Fibroblast of lung (primary cell): ENCODE measurements around the gene ITPKB. TPM values are rescaled to one million over a fixed set of nuclear protein-coding genes. Genes with fewer than 3 reads are reported as not detected.

Experiments used
- DNase-seq, 2 donors: peaks; one replicate each; pipeline versions ENCODE4 v3.0.0 to v3.0.0-alpha.2; 2010; ENCODE audit warnings: low read depth in 2 of 2
- H2AFZ ChIP-seq: 2 replicates; pipeline ENCODE4 v1.5.1; 2012; ENCODE audit warnings: low read length, control low read depth, inconsistent platforms
- H3K27ac ChIP-seq: 2 replicates; pipeline ENCODE4 v1.5.1; 2011; ENCODE audit warnings: low read length, control low read depth; ENCODE audit not compliant: insufficient read depth
- H3K27me3 ChIP-seq: 2 replicates; pipeline ENCODE4 v1.5.1; 2011; ENCODE audit warnings: mild to moderate bottlenecking, low read length; ENCODE audit not compliant: control insufficient read depth, insufficient read depth
- H3K36me3 ChIP-seq: 2 replicates; pipeline ENCODE4 v1.5.1; 2011; ENCODE audit warnings: low read length; ENCODE audit not compliant: control insufficient read depth, insufficient read depth
- H3K4me1 ChIP-seq: 2 replicates; pipeline ENCODE4 v1.5.1; 2011; ENCODE audit warnings: low read length; ENCODE audit not compliant: control insufficient read depth, insufficient read depth; ENCODE audit errors: extremely low read depth
- H3K4me2 ChIP-seq: 2 replicates; pipeline ENCODE4 v1.5.1; 2011; ENCODE audit warnings: low read length, control low read depth; ENCODE audit not compliant: insufficient read depth; ENCODE audit errors: extremely low read depth
- H3K4me3 ChIP-seq, 4 experiments: fragments of 200-600 bp in 1 of 4; sonication (generic) in 1 of 4; replicated peaks in 1 of 4; 2 replicates each; pipeline ENCODE4 v1.5.1; 2011 to 2016; ENCODE audit warnings: low read length in 4 of 4, low read depth in 3 of 4, mild to moderate bottlenecking in 3 of 4, control low read depth in 2 of 4, inconsistent platforms in 1 of 4, mixed read lengths in 1 of 4; ENCODE audit not compliant: insufficient read depth in 1 of 4; ENCODE audit errors: control extremely low read depth in 1 of 4
- H3K79me2 ChIP-seq: 2 replicates; pipeline ENCODE4 v1.5.1; 2012; ENCODE audit warnings: mild to moderate bottlenecking, low read length, inconsistent platforms; ENCODE audit not compliant: control insufficient read depth, insufficient read depth
- H3K9ac ChIP-seq: 2 replicates; pipeline ENCODE4 v1.5.1; 2011; ENCODE audit warnings: mild to moderate bottlenecking, low read length, control low read depth; ENCODE audit not compliant: insufficient read depth
- H3K9me3 ChIP-seq: 2 replicates; pipeline ENCODE4 v1.5.1; 2012; ENCODE audit warnings: low read depth, low read length; ENCODE audit not compliant: control insufficient read depth, insufficient read depth
- H4K20me1 ChIP-seq: 2 replicates; pipeline ENCODE4 v1.5.1; 2011; ENCODE audit warnings: low read length; ENCODE audit not compliant: control insufficient read depth, insufficient read depth; ENCODE audit errors: extremely low read depth
- EZH2 ChIP-seq: IDR thresholded peaks from 2 replicates; pipeline ENCODE4 v1.5.1; 2012; ENCODE audit warnings: low read length, control low read depth, mild to moderate bottlenecking; ENCODE audit errors: missing control alignments
- polyA plus RNA-seq, 2 donors: library from polyadenylated mRNA; depleted of rRNA in 1 of 2; stranded (reverse) in 1 of 2; unstranded in 1 of 2; fragments of >200 nt; gene quantifications; 2 replicates each; pipeline ENCODE4 v1.2.1, GENCODE V29; 2011 to 2012; ENCODE audit warnings: missing spikeins in 1 of 2
- total RNA-seq: library from RNA; depleted of rRNA; stranded (reverse); fragments of >200 nt; gene quantifications from 2 replicates; pipeline ENCODE4 v1.2.1, GENCODE V29; 2014
- TF ChIP-seq, protein P1 (sequence below), 2 donors: IDR thresholded peaks in 1 of 2; conservative IDR thresholded peaks in 1 of 2; 1 replicate in 1 of 2; 2 replicates in 1 of 2; pipeline ENCODE4 v1.5.1; 2011 to 2012; ENCODE audit warnings: low read length in 2 of 2, control low read depth in 1 of 2, inconsistent platforms in 1 of 2, low read depth in 1 of 2, mild to moderate bottlenecking in 1 of 2

The ITPKB gene
- total and polyA plus RNA-seq, 2 donors (not counting 1 experiment from before 2014, with no cell fraction given) = 10.2 to 32.4 TPM

- Histone ChIP-seq H3K4me2 (peak overlapping the region; percentile 25), H3K27ac (no peak overlapping the region), H4K20me1 (peaks cover 2% of the 10 kb centered on the region), H3K9ac (no peak overlapping the region), H3K36me3 (peaks cover 11% of the 10 kb centered on the region), H3K4me1 (no peaks in the 10 kb centered on the region), H3K27me3 (no peaks in the 10 kb centered on the region), H3K4me3 (peak overlapping the region in 1 of 4 experiments; percentile 98), H3K79me2 (peaks cover 8% of the 10 kb centered on the region), H3K9me3 (no peaks in the 10 kb centered on the region), H2AFZ (no peak overlapping the region)
- TF ChIP-seq, protein P1, sequence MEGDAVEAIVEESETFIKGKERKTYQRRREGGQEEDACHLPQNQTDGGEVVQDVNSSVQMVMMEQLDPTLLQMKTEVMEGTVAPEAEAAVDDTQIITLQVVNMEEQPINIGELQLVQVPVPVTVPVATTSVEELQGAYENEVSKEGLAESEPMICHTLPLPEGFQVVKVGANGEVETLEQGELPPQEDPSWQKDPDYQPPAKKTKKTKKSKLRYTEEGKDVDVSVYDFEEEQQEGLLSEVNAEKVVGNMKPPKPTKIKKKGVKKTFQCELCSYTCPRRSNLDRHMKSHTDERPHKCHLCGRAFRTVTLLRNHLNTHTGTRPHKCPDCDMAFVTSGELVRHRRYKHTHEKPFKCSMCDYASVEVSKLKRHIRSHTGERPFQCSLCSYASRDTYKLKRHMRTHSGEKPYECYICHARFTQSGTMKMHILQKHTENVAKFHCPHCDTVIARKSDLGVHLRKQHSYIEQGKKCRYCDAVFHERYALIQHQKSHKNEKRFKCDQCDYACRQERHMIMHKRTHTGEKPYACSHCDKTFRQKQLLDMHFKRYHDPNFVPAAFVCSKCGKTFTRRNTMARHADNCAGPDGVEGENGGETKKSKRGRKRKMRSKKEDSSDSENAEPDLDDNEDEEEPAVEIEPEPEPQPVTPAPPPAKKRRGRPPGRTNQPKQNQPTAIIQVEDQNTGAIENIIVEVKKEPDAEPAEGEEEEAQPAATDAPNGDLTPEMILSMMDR (conservative IDR thresholded peaks at IDR 0.05 in 1 of 2, IDR thresholded peaks at IDR 0.05 in 1 of 2; ENCODE audit: low read depth in 1 of 2, low read length in 2 of 2) = no peak
- TF ChIP-seq EZH2 = no peak
- no peak for DNase-seq
Observed at GRCh38 chr1:226733876-226734275, 5.2 kb downstream of the ITPKB start.

GRCh38 chr1:226733304-226733703 is 5.8 kb downstream of the ITPKB start:
- Histone ChIP-seq H3K27me3 (no peaks in the 10 kb centered on the region), H3K4me1 (no peaks in the 10 kb centered on the region), H3K9me3 (no peaks in the 10 kb centered on the region), H3K79me2 (peaks cover 10% of the 10 kb centered on the region), H3K27ac (no peak overlapping the region), H3K4me3 (peak overlapping the region in 1 of 4 experiments; percentile 98), H3K9ac (no peak overlapping the region), H3K36me3 (peaks cover 11% of the 10 kb centered on the region), H3K4me2 (peak overlapping the region; percentile 6), H2AFZ (no peak overlapping the region), H4K20me1 (peaks cover 2% of the 10 kb centered on the region)
- TF ChIP-seq, protein P1 (conservative IDR thresholded peaks at IDR 0.05 in 1 of 2, IDR thresholded peaks at IDR 0.05 in 1 of 2; ENCODE audit: low read depth in 1 of 2, low read length in 2 of 2) = no peak
- no peak for TF ChIP-seq EZH2
- DNase-seq = no peak

- no peaks in the 10 kb centered on the region for H3K9me3 ChIP-seq
- H3K27ac ChIP-seq = no peak overlapping the region
- H3K79me2 ChIP-seq = peaks cover 9% of the 10 kb centered on the region
- H2AFZ ChIP-seq = no peak overlapping the region
- no peak overlapping the region for H3K4me2 ChIP-seq
- no peak for TF ChIP-seq EZH2
- TF ChIP-seq, protein P1 (conservative IDR thresholded peaks at IDR 0.05 in 1 of 2, IDR thresholded peaks at IDR 0.05 in 1 of 2; ENCODE audit: low read depth in 1 of 2, low read length in 2 of 2) = no peak
- H3K4me3 ChIP-seq = peak overlapping the region in 1 of 4 experiments; percentile 98
- H3K9ac ChIP-seq = no peak overlapping the region
- H4K20me1 ChIP-seq = peaks cover 2% of the 10 kb centered on the region
- H3K4me1 ChIP-seq = no peaks in the 10 kb centered on the region
- no peaks in the 10 kb centered on the region for H3K27me3 ChIP-seq
- H3K36me3 ChIP-seq = peaks cover 11% of the 10 kb centered on the region
- no peak for DNase-seq
Observed at GRCh38 chr1:226732856-226733291, 6.2 kb downstream of the ITPKB start.
